Central memory CD8-positive, alpha-beta T cell (primary cell): ENCODE data around the gene GLOD5.

ENCODE experiments used
- ATAC-seq: fragments of 150-1000 bp; cut with Tn5 transposase; replicated peaks from 2 replicates; pipeline ENCODE4 v1.10.0; 2022; ENCODE audit warnings: mild to moderate bottlenecking, moderate FRiP score, moderate number of reproducible peaks; ENCODE audit not compliant: poor library complexity, severe bottlenecking; ENCODE audit errors: extremely low read depth
- DNase-seq, 2 donors: peaks; one replicate each; pipeline ENCODE4 v3.0.0; 2021; ENCODE audit warnings: low spot score in 2 of 2
- H3K27ac Mint-ChIP-seq: one replicate; pipeline ENCODE4 v1.8.0; 2022; ENCODE audit warnings: low read depth, mild to moderate bottlenecking, moderate library complexity, mixed read lengths
- H3K27me3 Mint-ChIP-seq: one replicate; pipeline ENCODE4 v1.8.0; 2022; ENCODE audit warnings: mixed read lengths
- H3K36me3 Mint-ChIP-seq: one replicate; pipeline ENCODE4 v1.8.0; 2022; ENCODE audit warnings: mild to moderate bottlenecking, moderate library complexity, mixed read lengths; ENCODE audit not compliant: insufficient read depth
- H3K4me1 Mint-ChIP-seq: one replicate; pipeline ENCODE4 v1.8.0; 2022; ENCODE audit warnings: mixed read lengths
- H3K4me3 Mint-ChIP-seq: one replicate; pipeline ENCODE4 v1.8.0; 2022; ENCODE audit warnings: mild to moderate bottlenecking, moderate library complexity, mixed read lengths
- H3K9me3 Mint-ChIP-seq: one replicate; pipeline ENCODE4 v1.8.0; 2022; ENCODE audit warnings: mixed read lengths

The GLOD5 gene

GRCh38 chrX:48761674-48762471, at the start of gene GLOD5:
TSS of gene GLOD5 (plus strand) at chrX:48761747. CDS start at chrX:48761791, 44 bp downstream.
- Mint-ChIP-seq H3K4me3 (no peak within 1 kb of the TSS), H3K27ac (no peak within 1 kb of the TSS), H3K27me3 (no peaks in the 10 kb centered on the region), H3K36me3 (no peaks in the 10 kb centered on the region), H3K4me1 (no peaks in the 10 kb centered on the region), H3K9me3 (no peaks in the 10 kb centered on the region)
- ATAC-seq, result no peak
- no peak for DNase-seq

GRCh38 chrX:48711929-48712505, 49.5 kb upstream of the GLOD5 start:
- Mint-ChIP-seq H3K4me3 (peak overlapping the region; percentile 61), H3K27ac (peak overlapping the region; percentile 90), H3K9me3 (no peaks in the 10 kb centered on the region), H3K27me3 (no peaks in the 10 kb centered on the region), H3K4me1 (peaks cover 66% of the 10 kb centered on the region), H3K36me3 (peaks cover 27% of the 10 kb centered on the region)
- no peak for ATAC-seq
- no peak for DNase-seq

GRCh38 chrX:48713847-48714246, 47.7 kb upstream of the GLOD5 start:
- Mint-ChIP-seq H3K9me3 (peaks cover 5% of the 10 kb centered on the region), H3K4me3 (peak overlapping the region; percentile 61), H3K27ac (peak overlapping the region; percentile 90), H3K36me3 (peaks cover 25% of the 10 kb centered on the region), H3K4me1 (peaks cover 79% of the 10 kb centered on the region), H3K27me3 (no peaks in the 10 kb centered on the region)
- DNase-seq, result peak in 1 of 2 donors; percentile 22
- ATAC-seq, result peak; percentile 41

GRCh38 chrX:48714573-48714972, 47.0 kb upstream of the GLOD5 start:
- peak overlapping the region; percentile 90 for H3K27ac Mint-ChIP-seq
- ATAC-seq, result peak; percentile 5

GRCh38 chrX:48715072-48715471, 46.5 kb upstream of the GLOD5 start:
- Mint-ChIP-seq H3K4me1 (peaks cover 84% of the 10 kb centered on the region), H3K27me3 (no peaks in the 10 kb centered on the region), H3K36me3 (peaks cover 24% of the 10 kb centered on the region), H3K4me3 (peak overlapping the region; percentile 61), H3K9me3 (peaks cover 5% of the 10 kb centered on the region), H3K27ac (peak overlapping the region; percentile 90)
- DNase-seq (no peak), ATAC-seq (no peak)

More at GRCh38 chrX:48714573-48714972, 47.0 kb upstream of the GLOD5 start:
- H3K9me3 Mint-ChIP-seq, result peaks cover 5% of the 10 kb centered on the region
- no peak for DNase-seq
- H3K27me3 Mint-ChIP-seq, result no peaks in the 10 kb centered on the region
- peaks cover 24% of the 10 kb centered on the region for H3K36me3 Mint-ChIP-seq
- H3K4me3 Mint-ChIP-seq, result peak overlapping the region; percentile 61
- H3K4me1 Mint-ChIP-seq, result peaks cover 84% of the 10 kb centered on the region

- H3K4me1 Mint-ChIP-seq, result peaks cover 79% of the 10 kb centered on the region
- peak overlapping the region; percentile 90 for H3K27ac Mint-ChIP-seq
- ATAC-seq, result no peak
- peak overlapping the region; percentile 58 for H3K4me3 Mint-ChIP-seq
- no peaks in the 10 kb centered on the region for H3K27me3 Mint-ChIP-seq
- DNase-seq, result no peak
- H3K36me3 Mint-ChIP-seq, result peaks cover 23% of the 10 kb centered on the region
- peaks cover 5% of the 10 kb centered on the region for H3K9me3 Mint-ChIP-seq
Observed at GRCh38 chrX:48715876-48716502, 45.6 kb upstream of the GLOD5 start.

GRCh38 chrX:48719958-48720357, 41.6 kb upstream of the GLOD5 start:
- ATAC-seq (peak; percentile 61), DNase-seq (no peak)
- peaks cover 5% of the 10 kb centered on the region for H3K9me3 Mint-ChIP-seq
- peaks cover 5% of the 10 kb centered on the region for H3K36me3 Mint-ChIP-seq
- H3K27ac Mint-ChIP-seq, result no peak overlapping the region
- H3K4me1 Mint-ChIP-seq, result peaks cover 39% of the 10 kb centered on the region
- no peaks in the 10 kb centered on the region for H3K27me3 Mint-ChIP-seq
- no peak overlapping the region for H3K4me3 Mint-ChIP-seq

GRCh38 chrX:48720577-48721250, 40.8 kb upstream of the GLOD5 start:
- H3K4me3 Mint-ChIP-seq, result no peak overlapping the region
- peaks cover 34% of the 10 kb centered on the region for H3K4me1 Mint-ChIP-seq
- no peaks in the 10 kb centered on the region for H3K27me3 Mint-ChIP-seq
- ATAC-seq (peak; percentile 76), DNase-seq (no peak)
- peaks cover 6% of the 10 kb centered on the region for H3K36me3 Mint-ChIP-seq
- H3K9me3 Mint-ChIP-seq, result peaks cover 5% of the 10 kb centered on the region
- H3K27ac Mint-ChIP-seq, result no peak overlapping the region

GRCh38 chrX:48721916-48722315, 39.6 kb upstream of the GLOD5 start:
- Mint-ChIP-seq H3K4me3 (no peak overlapping the region), H3K27me3 (no peaks in the 10 kb centered on the region), H3K27ac (no peak overlapping the region), H3K9me3 (peaks cover 5% of the 10 kb centered on the region), H3K4me1 (peaks cover 32% of the 10 kb centered on the region), H3K36me3 (peaks cover 3% of the 10 kb centered on the region)
- ATAC-seq (no peak), DNase-seq (no peak)

GRCh38 chrX:48726596-48726995, 35.0 kb upstream of the GLOD5 start:
- no peaks in the 10 kb centered on the region for H3K27me3 Mint-ChIP-seq
- H3K4me1 Mint-ChIP-seq, result peaks cover 34% of the 10 kb centered on the region
- peaks cover 5% of the 10 kb centered on the region for H3K36me3 Mint-ChIP-seq
- DNase-seq (no peak), ATAC-seq (no peak)
- no peaks in the 10 kb centered on the region for H3K9me3 Mint-ChIP-seq
- peak overlapping the region; percentile 41 for H3K27ac Mint-ChIP-seq
- no peak overlapping the region for H3K4me3 Mint-ChIP-seq

- DNase-seq (no peak), ATAC-seq (no peak)
Observed at GRCh38 chrX:48728653-48729052, 32.9 kb upstream of the GLOD5 start.

GRCh38 chrX:48736303-48736702, 25.2 kb upstream of the GLOD5 start:
- no peaks in the 10 kb centered on the region for H3K9me3 Mint-ChIP-seq
- peaks cover 20% of the 10 kb centered on the region for H3K4me1 Mint-ChIP-seq
- peak overlapping the region; percentile 5 for H3K27ac Mint-ChIP-seq
- ATAC-seq (no peak), DNase-seq (no peak)
- no peaks in the 10 kb centered on the region for H3K27me3 Mint-ChIP-seq
- peak overlapping the region; percentile 88 for H3K4me3 Mint-ChIP-seq
- peaks cover 5% of the 10 kb centered on the region for H3K36me3 Mint-ChIP-seq

More at GRCh38 chrX:48728653-48729052, 32.9 kb upstream of the GLOD5 start:
- Mint-ChIP-seq H3K4me1 (peaks cover 38% of the 10 kb centered on the region), H3K27me3 (no peaks in the 10 kb centered on the region), H3K36me3 (peaks cover 5% of the 10 kb centered on the region), H3K4me3 (no peak overlapping the region), H3K9me3 (no peaks in the 10 kb centered on the region), H3K27ac (peak overlapping the region; percentile 76)
